HG02798 (cell line): Measurements from ENCODE around the gene GPATCH2.
"Not testable (repeated sequence)": the region's sequence is repeated elsewhere in the genome, so short reads cannot be mapped to it uniquely, and the experiment has no call there.

Experiments
- ATAC-seq: cut with Tn5 transposase; IDR thresholded peaks from one replicate; pipeline ENCODE4 v1.9.1; 2021; ENCODE audit warnings: mild to moderate bottlenecking; ENCODE audit not compliant: unreplicated experiment, poor library complexity

The GPATCH2 gene

GRCh38 chr1:217528271-217528670 lies 102.6 kb downstream of the GPATCH2 start:
- no peak for ATAC-seq

GRCh38 chr1:217527151-217527550 lies 103.7 kb downstream of the GPATCH2 start:
- ATAC-seq, result no peak

GRCh38 chr1:217526636-217527035 lies 104.3 kb downstream of the GPATCH2 start:
- ATAC-seq, result no peak

- no peak for ATAC-seq
Observed at GRCh38 chr1:217525773-217526490, 105.0 kb downstream of the GPATCH2 start.

GRCh38 chr1:217524787-217525520 lies 105.9 kb downstream of the GPATCH2 start:
- no peak for ATAC-seq

- ATAC-seq, result not testable (repeated sequence)
Observed at GRCh38 chr1:217523921-217524320, 107.0 kb downstream of the GPATCH2 start.

GRCh38 chr1:217522277-217522676 lies 108.6 kb downstream of the GPATCH2 start:
- ATAC-seq, result no peak

- no peak for ATAC-seq
Observed at GRCh38 chr1:217521317-217521716, 109.6 kb downstream of the GPATCH2 start.

GRCh38 chr1:217506878-217507277 lies 124.0 kb downstream of the GPATCH2 start:
- ATAC-seq, result no peak

- ATAC-seq, result no peak
Observed at GRCh38 chr1:217498209-217498608, 132.7 kb downstream of the GPATCH2 start.

GRCh38 chr1:217495249-217495648 lies 135.6 kb downstream of the GPATCH2 start:
- ATAC-seq, result peak; percentile 91

GRCh38 chr1:217494767-217495166 lies 136.1 kb downstream of the GPATCH2 start:
- peak; percentile 77 for ATAC-seq

GRCh38 chr1:217493290-217493689 lies 137.6 kb downstream of the GPATCH2 start:
- no peak for ATAC-seq

- ATAC-seq, result no peak
Observed at GRCh38 chr1:217484871-217485270, 146.0 kb downstream of the GPATCH2 start.

GRCh38 chr1:217482356-217483102 lies 148.4 kb downstream of the GPATCH2 start:
- peak; percentile 99 for ATAC-seq

GRCh38 chr1:217478450-217478849 lies 152.4 kb downstream of the GPATCH2 start:
- no peak for ATAC-seq

GRCh38 chr1:217472915-217473314 lies 158.0 kb downstream of the GPATCH2 start:
- ATAC-seq, result no peak

- ATAC-seq, result no peak
Observed at GRCh38 chr1:217471403-217471802, 159.5 kb downstream of the GPATCH2 start.

GRCh38 chr1:217469983-217470382 lies 160.9 kb downstream of the GPATCH2 start:
- no peak for ATAC-seq

- no peak for ATAC-seq
Observed at GRCh38 chr1:217465102-217465501, 165.8 kb downstream of the GPATCH2 start.

GRCh38 chr1:217462666-217463065 lies 168.2 kb downstream of the GPATCH2 start:
- ATAC-seq, result no peak
